Nephron (organoid): ENCODE results near the gene NDUFS3.
A peak's percentile ranks its signal among the peaks of the same experiment; 100 is the strongest.

Source experiments
- H3K27ac Mint-ChIP-seq, 3 experiments: 2 replicates each; pipeline ENCODE4 v1.8.0; 2020; ENCODE audit warnings: mixed read lengths in 3 of 3, mild to moderate bottlenecking in 2 of 3, moderate library complexity in 1 of 3
- H3K27me3 Mint-ChIP-seq: 2 replicates; pipeline ENCODE4 v1.8.0; 2021; ENCODE audit warnings: low read depth, mild to moderate bottlenecking, moderate library complexity, mixed read lengths
- H3K36me3 Mint-ChIP-seq: 2 replicates; pipeline ENCODE4 v1.8.0; 2020; ENCODE audit warnings: low read depth, mixed read lengths
- H3K4me1 Mint-ChIP-seq: 2 replicates; pipeline ENCODE4 v1.8.0; 2020; ENCODE audit warnings: mixed read lengths
- H3K4me3 Mint-ChIP-seq, 3 experiments: 2 replicates each; pipeline ENCODE4 v1.8.0; 2020; ENCODE audit warnings: mild to moderate bottlenecking in 3 of 3, mixed read lengths in 3 of 3, moderate library complexity in 2 of 3
- H3K9me3 Mint-ChIP-seq: 2 replicates; pipeline ENCODE4 v1.8.0; 2020; ENCODE audit warnings: mixed read lengths
- TF ChIP-seq, protein P1 (sequence below), 3 experiments: fragments of 200-600 bp; sonication (generic); IDR thresholded peaks; one replicate each; pipeline ENCODE4 v1.5.0; 2021; ENCODE audit warnings: antibody characterized with exemption in 3 of 3; ENCODE audit not compliant: unreplicated experiment in 3 of 3

The NDUFS3 gene

DNA sequence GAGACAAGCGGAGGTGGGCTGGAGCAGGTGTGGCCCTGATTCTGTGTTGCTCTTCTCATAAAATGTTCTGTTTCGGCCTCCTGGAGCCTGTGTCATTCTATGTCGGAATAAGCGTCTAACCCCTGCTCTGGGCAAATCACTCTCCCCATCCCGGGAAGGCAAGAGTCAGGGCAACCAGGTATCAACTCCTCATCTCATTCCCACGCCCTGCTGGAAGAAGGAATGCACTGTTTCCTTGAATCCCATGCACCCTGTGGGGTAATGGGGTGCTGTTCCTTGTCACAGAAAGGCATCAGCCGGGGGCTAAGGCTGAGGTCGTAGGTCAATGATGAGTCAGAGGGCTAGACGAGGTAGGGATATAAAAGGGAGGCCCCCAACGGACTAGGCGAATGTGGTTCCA lies 10.2 kb downstream of the NDUFS3 start:
- H3K27me3 Mint-ChIP-seq: peaks cover 24% of the 10 kb centered on the region
- TF ChIP-seq, protein P1, sequence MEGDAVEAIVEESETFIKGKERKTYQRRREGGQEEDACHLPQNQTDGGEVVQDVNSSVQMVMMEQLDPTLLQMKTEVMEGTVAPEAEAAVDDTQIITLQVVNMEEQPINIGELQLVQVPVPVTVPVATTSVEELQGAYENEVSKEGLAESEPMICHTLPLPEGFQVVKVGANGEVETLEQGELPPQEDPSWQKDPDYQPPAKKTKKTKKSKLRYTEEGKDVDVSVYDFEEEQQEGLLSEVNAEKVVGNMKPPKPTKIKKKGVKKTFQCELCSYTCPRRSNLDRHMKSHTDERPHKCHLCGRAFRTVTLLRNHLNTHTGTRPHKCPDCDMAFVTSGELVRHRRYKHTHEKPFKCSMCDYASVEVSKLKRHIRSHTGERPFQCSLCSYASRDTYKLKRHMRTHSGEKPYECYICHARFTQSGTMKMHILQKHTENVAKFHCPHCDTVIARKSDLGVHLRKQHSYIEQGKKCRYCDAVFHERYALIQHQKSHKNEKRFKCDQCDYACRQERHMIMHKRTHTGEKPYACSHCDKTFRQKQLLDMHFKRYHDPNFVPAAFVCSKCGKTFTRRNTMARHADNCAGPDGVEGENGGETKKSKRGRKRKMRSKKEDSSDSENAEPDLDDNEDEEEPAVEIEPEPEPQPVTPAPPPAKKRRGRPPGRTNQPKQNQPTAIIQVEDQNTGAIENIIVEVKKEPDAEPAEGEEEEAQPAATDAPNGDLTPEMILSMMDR (IDR thresholded peaks at IDR 0.05; ENCODE audit: unreplicated experiment in 3 of 3): no peak
- no peak overlapping the region for H3K4me3 Mint-ChIP-seq
- peak overlapping the region in 1 of 3 experiments; percentile 44 for H3K27ac Mint-ChIP-seq
- peaks cover 39% of the 10 kb centered on the region for H3K4me1 Mint-ChIP-seq
- H3K9me3 Mint-ChIP-seq: no peaks in the 10 kb centered on the region
- peaks cover 11% of the 10 kb centered on the region for H3K36me3 Mint-ChIP-seq

DNA sequence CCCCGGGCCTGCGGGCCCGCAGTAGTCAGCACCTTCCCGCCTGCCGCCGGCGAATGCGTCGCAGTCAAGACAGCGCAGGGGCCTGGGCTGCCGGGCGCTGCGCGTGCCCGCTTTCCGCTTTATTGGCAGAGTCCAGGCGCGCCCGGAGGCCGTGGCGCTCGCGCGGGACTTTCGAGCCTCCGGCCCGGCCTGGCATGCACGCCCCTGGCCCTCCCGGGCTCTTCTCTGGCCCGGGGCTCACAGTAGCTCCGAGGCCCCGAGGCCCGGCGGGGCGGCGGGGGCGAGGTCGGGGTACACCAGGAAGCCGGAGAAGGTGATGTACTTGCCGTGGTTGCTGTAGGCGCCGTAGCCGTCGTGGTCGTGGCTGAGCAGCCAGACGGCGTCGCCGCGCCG lies 10.7 kb downstream of the NDUFS3 start:
- Mint-ChIP-seq H3K36me3 (peaks cover 6% of the 10 kb centered on the region), H3K27ac (no peak overlapping the region), H3K4me3 (no peak overlapping the region), H3K4me1 (peaks cover 37% of the 10 kb centered on the region), H3K9me3 (no peaks in the 10 kb centered on the region), H3K27me3 (peaks cover 24% of the 10 kb centered on the region)
- TF ChIP-seq, protein P1 (IDR thresholded peaks at IDR 0.05; ENCODE audit: unreplicated experiment in 3 of 3): no peak

DNA sequence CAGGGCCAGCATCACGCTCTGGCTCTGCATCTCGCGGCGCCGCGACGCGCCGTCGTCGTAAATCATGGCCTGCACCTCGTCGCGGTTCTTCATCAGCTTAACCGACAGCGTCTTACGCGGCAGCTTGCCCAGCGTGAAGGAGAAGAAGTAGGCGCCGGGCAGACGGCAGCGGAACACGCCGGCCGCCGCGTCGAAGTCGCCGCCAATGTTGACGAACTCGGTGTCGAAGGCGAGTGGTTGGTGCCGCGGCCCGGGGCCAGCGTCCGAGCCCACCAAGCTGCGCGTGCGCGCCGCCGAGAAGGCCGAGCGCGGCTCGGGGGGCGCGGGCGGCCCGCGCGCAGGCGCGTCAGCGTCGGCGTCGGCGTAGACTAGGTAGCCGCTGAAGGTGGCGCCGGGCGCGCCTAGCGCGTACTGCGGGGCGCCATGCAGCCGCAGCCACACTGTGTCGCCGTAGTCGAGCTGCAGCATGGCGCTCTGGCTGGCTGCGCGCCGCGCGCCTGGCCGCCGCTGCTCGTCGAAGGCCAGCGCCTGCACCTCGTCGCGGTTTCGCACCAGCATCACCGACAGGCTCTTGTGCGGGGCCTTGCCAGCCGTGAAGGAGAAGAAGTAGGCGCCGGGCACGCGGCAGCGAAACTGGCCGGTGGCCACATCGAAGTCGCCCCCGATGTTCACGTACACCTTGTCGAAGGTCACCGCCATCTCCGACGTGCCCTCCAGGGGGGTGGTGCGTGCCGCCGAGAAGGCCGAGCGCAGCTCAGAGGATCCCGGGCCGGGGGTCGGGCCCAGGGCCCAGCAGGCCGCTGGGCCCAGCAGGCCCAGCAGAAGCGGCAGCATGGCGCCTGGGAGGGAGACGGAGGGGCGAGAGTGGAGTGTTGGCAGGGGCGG lies 11.3 kb downstream of the NDUFS3 start:
- Mint-ChIP-seq H3K9me3 (no peaks in the 10 kb centered on the region), H3K4me3 (no peak overlapping the region), H3K4me1 (peaks cover 40% of the 10 kb centered on the region), H3K27me3 (peaks cover 25% of the 10 kb centered on the region), H3K36me3 (peaks cover 6% of the 10 kb centered on the region), H3K27ac (no peak overlapping the region)
- TF ChIP-seq, protein P1 (IDR thresholded peaks at IDR 0.05; ENCODE audit: unreplicated experiment in 3 of 3): no peak

- H3K4me3 Mint-ChIP-seq: peak overlapping the region; percentile 47 to 79 (median 68)
- H3K27me3 Mint-ChIP-seq: peaks cover 29% of the 10 kb centered on the region
- TF ChIP-seq, protein P1 (IDR thresholded peaks at IDR 0.05; ENCODE audit: unreplicated experiment in 3 of 3): no peak
- H3K27ac Mint-ChIP-seq: peak overlapping the region; percentile 44 to 75 (median 57)
- peaks cover 29% of the 10 kb centered on the region for H3K4me1 Mint-ChIP-seq
- peaks cover 6% of the 10 kb centered on the region for H3K36me3 Mint-ChIP-seq
- no peaks in the 10 kb centered on the region for H3K9me3 Mint-ChIP-seq
Measured at GRCh38 chr11:47591764-47592163, 12.9 kb downstream of the NDUFS3 start.

- Mint-ChIP-seq H3K27ac (peak overlapping the region; percentile 44 to 75 (median 62)), H3K36me3 (peaks cover 6% of the 10 kb centered on the region), H3K27me3 (peaks cover 29% of the 10 kb centered on the region), H3K4me3 (peak overlapping the region; percentile 68 to 79 (median 77)), H3K4me1 (peaks cover 29% of the 10 kb centered on the region), H3K9me3 (no peaks in the 10 kb centered on the region)
- TF ChIP-seq, protein P1 (IDR thresholded peaks at IDR 0.05; ENCODE audit: unreplicated experiment in 3 of 3): no peak
Measured at GRCh38 chr11:47592251-47592650, 13.4 kb downstream of the NDUFS3 start.

GRCh38 chr11:47592970-47593369 lies 14.1 kb downstream of the NDUFS3 start:
- peak overlapping the region; percentile 79 to 84 (median 82) for H3K4me3 Mint-ChIP-seq
- H3K9me3 Mint-ChIP-seq: no peaks in the 10 kb centered on the region
- peaks cover 28% of the 10 kb centered on the region for H3K4me1 Mint-ChIP-seq
- no peak overlapping the region for H3K27ac Mint-ChIP-seq
- peaks cover 6% of the 10 kb centered on the region for H3K36me3 Mint-ChIP-seq
- H3K27me3 Mint-ChIP-seq: peaks cover 29% of the 10 kb centered on the region
- TF ChIP-seq, protein P1 (IDR thresholded peaks at IDR 0.05; ENCODE audit: unreplicated experiment in 3 of 3): no peak
